GM19193 (cell line): Measurements from ENCODE around the gene CACNA1G.

Source experiments
- POLR2A ChIP-seq: IDR thresholded peaks from 4 replicates; pipeline ENCODE4 v1.6.1; 2011; ENCODE audit not compliant: insufficient read depth, insufficient read length; ENCODE audit errors: extremely low read depth

The CACNA1G gene

GRCh38 chr17:50596191-50597037 is 35.9 kb downstream of the CACNA1G start:
- no peak for TF ChIP-seq POLR2A

GRCh38 chr17:50598487-50598886 is 38.0 kb downstream of the CACNA1G start:
- no peak for TF ChIP-seq POLR2A

- no peak for TF ChIP-seq POLR2A
Measured at GRCh38 chr17:50599606-50600005, 39.1 kb downstream of the CACNA1G start.

DNA sequence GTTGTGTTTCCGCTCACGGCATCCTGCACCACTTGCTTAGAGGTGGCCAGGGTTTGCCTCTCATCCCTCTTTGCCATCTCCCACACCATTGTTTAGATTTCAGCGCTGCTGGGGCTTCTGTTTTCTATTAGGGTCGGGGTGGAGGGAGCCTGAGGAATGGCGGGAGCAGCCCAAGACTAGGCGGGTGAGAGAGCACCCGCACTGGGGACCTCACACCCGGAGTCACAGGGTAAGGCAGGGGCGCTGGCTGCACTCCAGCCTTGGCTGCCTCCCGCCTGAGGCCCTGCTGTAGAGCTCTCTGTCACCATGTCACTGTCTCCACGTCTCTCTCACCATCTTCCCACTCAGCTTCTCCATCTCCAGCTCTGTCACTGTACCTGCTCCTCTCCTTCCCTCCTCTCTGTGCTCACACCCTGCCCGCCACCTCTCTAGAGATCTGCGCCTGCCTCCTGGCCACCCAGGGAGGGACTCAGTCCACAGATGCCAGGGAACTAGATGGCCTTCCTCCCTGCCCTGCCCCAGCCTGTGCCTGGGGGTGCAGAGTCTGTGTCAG is 41.4 kb downstream of the CACNA1G start:
- no peak for TF ChIP-seq POLR2A

DNA sequence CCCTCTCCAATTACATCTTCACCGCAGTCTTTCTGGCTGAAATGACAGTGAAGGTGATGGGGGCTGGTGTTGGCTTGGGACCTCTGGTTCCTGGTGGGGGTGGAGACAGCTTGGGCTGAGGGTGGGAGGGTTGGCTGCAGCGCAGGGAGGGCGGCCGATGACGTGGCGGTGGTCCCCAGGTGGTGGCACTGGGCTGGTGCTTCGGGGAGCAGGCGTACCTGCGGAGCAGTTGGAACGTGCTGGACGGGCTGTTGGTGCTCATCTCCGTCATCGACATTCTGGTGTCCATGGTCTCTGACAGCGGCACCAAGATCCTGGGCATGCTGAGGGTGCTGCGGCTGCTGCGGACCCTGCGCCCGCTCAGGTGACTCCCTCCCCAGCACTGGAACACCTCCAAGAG is 42.3 kb downstream of the CACNA1G start:
- TF ChIP-seq POLR2A = no peak

DNA sequence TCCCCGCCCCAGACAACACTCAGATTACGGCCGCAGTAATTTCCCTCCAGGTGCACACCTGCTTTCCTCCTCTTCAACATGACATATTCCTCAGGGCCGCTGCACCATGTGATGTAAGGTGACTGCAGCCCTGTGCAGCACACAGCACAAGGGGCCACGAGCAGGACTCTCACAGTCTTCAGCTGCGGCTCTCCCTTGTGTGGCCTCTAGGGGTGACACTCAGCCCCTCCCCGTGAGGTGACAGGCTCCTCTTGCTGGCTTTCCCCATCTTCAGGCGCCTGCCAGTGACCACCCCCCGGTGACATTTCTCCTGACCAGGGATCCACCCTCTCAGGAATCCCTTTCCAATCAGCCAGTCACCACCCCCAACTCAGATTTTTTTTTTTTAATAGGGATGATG is 42.8 kb downstream of the CACNA1G start:
- TF ChIP-seq POLR2A = no peak

DNA sequence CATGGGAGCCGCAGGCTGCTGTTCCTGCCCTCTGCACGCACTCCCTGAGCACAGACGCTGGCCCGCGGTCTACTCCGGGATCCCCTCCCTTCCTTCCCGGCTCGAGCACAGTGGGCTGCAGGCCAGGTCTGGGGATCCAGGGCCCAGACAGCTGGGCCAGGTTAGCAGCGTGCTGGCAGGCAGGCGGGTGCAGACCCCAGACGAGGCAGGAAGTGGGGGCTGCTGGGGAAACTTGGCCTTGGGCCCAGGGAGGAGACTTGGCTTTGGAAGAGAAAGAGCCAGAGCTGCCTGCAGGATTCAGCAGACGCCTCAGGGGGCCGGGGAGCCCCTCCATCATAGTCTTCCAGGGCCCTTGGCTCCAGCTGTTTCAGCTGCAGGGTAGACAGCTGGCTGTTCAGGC is 44.0 kb downstream of the CACNA1G start:
- no peak for TF ChIP-seq POLR2A

GRCh38 chr17:50605429-50605828 is 44.9 kb downstream of the CACNA1G start:
- TF ChIP-seq POLR2A = no peak

GRCh38 chr17:50607522-50608175 is 47.1 kb downstream of the CACNA1G start:
- no peak for TF ChIP-seq POLR2A

- no peak for TF ChIP-seq POLR2A
Measured at GRCh38 chr17:50608700-50609379, 48.3 kb downstream of the CACNA1G start.

GRCh38 chr17:50609380-50610074 is 49.0 kb downstream of the CACNA1G start:
- TF ChIP-seq POLR2A = no peak

- TF ChIP-seq POLR2A = no peak
Measured at GRCh38 chr17:50611634-50612033, 51.1 kb downstream of the CACNA1G start.

GRCh38 chr17:50612281-50612680 is 51.8 kb downstream of the CACNA1G start:
- no peak for TF ChIP-seq POLR2A
